Measurements from ENCODE around the gene CASP3.

The CASP3 gene

DNA sequence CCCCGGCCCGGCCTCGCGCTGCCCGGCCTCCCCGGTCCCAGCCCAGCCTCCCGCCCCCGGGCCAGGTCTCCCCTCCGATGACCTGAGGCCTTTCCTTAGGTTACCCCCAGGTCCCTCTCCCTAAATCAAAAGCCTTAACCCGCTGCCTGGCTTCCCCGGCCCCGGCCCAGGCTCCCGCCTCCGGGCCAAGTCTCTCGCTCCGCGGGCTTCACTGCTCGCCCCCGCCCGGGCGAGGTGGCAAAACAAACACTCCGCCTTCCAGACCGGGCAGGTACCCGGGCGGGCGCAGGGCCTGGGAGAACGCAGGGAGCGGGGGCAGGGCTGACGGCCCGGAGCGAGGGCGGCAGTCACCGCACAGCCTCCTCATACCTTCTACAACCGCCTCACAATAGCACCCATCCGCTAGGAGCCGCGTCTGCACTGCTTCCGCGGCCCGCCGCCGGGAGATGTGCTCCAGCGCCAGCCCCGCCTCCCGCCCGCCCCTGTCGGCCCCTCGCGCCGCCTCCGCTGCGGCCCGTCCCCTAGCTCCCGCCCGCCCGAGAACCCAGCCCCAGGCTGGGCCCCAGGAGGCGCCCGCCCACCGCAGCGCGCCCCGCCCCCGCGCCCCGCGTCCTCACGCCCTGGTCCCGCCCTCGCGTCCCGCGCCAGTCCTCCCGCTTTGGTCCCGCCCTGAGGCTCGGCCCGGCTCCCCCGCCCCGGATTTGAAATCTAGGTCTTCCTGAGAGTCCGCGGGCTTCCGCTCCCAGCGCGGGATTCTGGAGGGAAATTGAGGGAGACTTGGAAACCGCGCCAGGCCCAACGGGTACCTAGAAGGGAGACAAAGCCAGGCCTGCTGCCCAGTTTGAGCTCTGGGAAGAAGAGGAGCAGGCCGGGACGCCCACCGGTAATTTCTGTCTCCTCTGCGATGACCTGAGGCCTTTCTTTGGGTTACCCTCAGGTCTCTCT is at the start of gene CASP3, which contains the start of gene PRIMPOL:
CASP3 (minus strand) TSS at position 422 of the 945 bp plus-strand sequence. CDS start 10,994 bp downstream, outside the sequence.
PRIMPOL (plus strand) TSS at position 713 of the 945 bp plus-strand sequence. CDS start 7,403 bp downstream, outside the sequence.
- DNase-seq (ENCODE audit: low spot score) = peak; percentile 91

DNA sequence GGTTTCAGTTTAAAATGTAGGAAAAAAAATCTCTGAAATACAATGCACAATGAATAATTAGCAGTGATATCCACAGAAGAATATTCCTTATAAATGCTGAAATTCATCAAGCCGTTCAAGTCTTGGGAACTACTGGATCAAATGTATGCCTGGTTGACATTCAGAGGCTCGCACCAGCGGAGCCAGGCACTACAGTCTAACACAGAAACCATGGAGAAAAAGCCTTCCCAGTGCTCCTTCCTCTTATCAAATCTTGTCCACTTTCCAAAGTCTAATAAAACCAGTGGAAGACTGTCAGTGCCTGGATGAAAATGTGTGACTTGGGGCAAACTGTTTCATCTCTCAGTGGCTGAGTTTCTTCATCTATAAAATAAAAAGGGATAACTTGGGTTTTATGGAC is 48.7 kb upstream of the CASP3 start:
- no peak for DNase-seq (ENCODE audit: low spot score)

DNA sequence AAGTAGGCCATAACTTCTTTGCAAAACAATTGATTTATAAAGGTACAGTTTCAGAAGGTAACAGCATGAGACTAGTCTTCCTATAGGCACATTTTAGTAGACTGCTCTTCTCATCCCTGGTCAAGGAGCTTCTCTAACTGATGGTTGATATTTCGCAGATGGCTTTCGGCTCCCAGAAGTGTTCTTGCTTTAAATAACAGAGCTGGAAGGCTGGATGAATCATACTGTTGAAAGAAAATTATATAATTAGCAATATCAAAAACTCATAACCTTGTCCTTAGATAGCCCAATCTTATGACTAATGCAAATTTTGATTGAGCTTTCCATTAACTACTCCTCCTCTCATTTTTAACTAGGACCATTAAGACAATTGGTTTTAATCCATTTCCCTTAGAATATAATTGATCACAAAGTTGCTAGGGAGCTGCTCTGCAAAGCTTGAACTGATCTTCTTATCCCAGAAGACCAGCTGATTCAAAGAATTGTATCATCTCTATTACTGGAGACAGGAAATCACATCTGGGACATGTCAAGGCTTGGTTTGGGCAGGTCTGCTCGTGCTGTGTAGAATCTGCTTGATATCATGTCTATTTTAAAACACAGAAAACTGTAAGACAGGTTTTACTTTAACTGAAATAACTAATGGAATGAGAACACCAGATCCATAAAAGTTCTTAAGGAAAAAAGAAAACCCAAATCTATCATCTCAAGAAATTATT is 46.1 kb upstream of the CASP3 start:
- DNase-seq (ENCODE audit: low spot score) = no peak

GRCh38 chr4:184694412-184694956 is 45.2 kb upstream of the CASP3 start:
- no peak for DNase-seq (ENCODE audit: low spot score)

- DNase-seq (ENCODE audit: low spot score) = no peak
Measured at GRCh38 chr4:184693056-184693455, 43.8 kb upstream of the CASP3 start.

- no peak for DNase-seq (ENCODE audit: low spot score)
Measured at GRCh38 chr4:184689681-184690080, 40.4 kb upstream of the CASP3 start.

DNA sequence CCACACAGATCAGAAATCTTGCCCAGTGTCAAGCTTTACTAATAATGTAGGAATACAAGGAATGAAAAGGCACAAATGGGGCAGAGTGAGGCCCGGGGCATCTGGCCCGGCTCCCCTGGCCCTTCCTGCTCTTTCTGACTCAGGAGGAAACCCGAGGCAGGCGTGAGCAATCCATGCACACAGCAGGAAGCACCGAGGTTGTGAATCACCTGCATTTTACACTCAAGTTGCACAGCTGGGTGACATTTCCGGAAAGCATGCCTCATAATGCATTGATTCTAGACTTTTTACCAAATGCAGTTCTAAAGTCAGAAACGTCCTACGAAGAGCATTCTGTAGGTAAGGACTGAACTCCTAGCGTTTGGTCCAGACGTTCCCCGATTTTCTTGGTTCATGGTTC is 39.2 kb upstream of the CASP3 start:
- peak; percentile 71 for DNase-seq (ENCODE audit: low spot score)

DNA sequence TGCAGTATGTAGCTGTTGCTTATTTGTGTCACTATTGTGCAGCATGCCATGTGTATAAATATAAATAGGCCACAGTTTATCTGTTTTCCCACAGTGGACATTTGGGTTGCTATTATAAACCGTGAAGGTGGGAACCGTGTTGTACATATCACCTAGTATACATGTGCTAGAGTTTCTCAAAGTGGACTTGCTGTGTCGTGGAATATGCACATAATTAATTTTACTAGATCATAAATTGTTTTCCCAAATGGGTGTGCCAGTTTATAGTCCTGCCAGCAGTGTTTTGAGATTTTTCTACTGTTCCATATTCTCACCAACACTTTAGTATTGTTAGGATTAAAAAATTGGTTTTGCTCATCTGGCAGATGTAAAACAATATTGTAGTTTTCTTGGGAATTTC is 38.8 kb upstream of the CASP3 start:
- DNase-seq (ENCODE audit: low spot score) = no peak

DNA sequence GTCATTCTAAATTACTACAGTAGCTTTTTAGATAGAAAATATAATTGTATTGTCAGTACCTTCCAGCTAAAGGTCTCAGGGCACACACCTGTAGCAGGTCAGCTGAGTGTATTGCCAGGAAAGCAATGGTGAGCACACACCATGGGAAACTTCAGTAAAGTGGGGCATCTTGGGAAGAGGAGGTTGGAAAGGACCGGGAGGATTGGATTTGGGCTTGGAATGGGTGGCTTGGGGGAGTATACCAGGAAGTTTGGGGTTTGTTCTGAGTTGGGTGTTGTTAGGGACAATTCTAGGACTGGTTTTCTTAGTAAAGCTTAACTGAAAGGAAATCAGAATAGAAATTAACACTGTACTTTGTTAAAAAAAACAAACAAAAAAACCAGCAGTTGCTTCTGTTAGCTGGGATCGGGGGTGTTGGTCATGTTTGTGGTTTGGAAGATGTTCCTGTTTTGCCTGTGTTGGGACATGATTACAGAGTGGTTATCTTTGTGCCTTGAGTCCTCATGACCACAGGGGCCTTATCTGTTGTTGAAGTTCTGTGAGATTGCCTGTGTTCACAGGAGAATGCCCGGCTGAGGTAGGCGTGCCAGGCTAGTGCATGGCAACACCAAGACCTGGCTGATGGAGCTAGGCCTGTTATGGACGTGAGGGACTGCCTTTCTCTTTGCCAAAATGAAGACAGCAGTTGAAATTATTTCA is 35.4 kb upstream of the CASP3 start:
- DNase-seq (ENCODE audit: low spot score) = peak; percentile 6

GRCh38 chr4:184681916-184682315 is 32.7 kb upstream of the CASP3 start:
- DNase-seq (ENCODE audit: low spot score) = no peak

GRCh38 chr4:184680698-184681097 is 31.5 kb upstream of the CASP3 start:
- no peak for DNase-seq (ENCODE audit: low spot score)

DNA sequence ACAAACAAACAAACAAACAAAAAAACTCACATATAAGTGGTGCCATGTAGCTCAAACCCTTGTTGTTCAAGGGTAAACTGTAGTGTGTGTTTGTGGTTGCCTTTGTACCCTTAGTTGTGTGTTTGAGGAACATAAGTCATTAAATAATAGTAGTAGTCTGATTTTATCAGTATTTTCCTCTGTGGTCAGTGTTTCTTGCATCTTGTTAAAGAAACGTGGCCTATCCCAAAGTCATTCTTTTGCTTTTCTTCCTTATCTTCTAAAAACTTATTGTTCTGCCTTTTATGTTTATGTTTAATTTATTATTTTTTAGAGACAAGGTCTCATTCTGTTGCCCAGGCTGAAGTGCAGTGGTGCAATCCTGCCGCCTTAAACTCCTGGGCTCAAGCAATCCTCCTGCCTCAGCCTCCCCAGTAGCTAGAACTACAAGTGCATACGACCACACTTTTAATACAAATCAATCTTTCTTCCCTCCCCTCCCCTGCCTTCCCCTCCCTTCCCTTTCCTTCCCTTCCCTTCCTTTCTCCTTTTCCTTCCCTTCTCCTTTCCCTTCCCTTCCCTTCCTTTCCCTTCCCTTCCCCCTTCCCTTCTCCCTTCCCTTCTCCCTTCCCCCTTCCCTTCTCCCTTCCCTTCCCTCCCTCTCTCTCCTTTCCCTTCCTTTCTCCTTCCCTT is 26.7 kb upstream of the CASP3 start:
- DNase-seq (ENCODE audit: low spot score) = no peak

GRCh38 chr4:184675018-184675417 is 25.8 kb upstream of the CASP3 start:
- no peak for DNase-seq (ENCODE audit: low spot score)

DNA sequence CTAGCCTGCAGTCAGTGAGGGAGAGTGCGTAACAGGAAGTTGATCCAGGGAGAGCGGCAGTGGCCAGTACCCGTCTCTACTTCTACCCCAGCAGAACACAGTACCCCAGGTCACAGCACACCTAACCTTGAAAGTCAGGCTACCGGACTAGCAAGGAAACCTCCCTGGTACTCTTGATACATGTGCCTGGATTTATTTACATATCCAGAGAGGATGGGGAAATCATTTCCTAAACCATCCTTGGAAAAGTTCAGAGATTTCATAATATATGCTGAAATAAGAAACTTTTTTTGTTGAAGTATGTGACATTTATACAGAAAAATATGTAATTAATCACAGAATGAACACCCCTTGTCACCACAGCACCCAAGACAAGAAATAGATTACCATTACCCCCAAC is 24.8 kb upstream of the CASP3 start:
- no peak for DNase-seq (ENCODE audit: low spot score)

DNA sequence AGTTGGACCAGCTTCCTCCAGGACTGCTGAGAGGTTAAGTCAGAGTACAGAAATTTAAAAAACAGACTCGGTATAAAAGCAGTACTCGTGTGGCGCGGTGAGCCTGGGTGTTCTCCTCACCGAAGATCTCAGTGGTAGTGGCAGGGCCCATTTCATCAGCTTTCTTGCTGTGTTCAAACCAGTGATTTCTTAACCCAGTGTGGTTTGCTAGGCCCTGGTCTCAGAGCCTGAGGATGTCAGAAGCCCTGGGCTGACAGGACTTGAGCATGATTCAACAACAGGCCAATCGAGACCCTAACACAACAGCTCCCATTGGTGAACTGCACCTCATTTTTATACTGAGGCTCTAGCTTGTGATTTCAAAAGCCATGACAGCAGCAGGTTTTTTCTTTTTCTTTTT is 23.5 kb upstream of the CASP3 start:
- no peak for DNase-seq (ENCODE audit: low spot score)

- DNase-seq (ENCODE audit: low spot score) = no peak
Measured at GRCh38 chr4:184671101-184671500, 21.9 kb upstream of the CASP3 start.

DNA sequence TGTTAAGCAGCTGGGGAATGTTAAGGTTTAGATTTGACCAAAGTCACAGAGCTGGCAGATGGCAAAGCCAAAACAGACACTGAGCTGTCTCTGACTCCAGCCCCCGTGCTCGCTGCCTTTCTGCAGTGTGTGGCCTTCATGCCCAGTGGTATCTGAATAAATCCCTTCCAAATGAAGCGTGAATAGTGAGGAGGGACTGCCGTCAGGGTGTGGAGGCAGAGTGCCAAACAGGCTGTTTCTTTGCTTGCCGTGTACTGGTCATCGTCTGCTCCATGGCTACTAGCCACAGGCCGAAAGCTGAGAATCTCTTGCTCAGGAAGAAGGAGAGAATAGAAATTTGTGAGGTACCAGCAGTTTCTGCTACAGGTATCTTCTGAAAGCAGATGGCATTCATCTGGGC is 20.0 kb upstream of the CASP3 start:
- no peak for DNase-seq (ENCODE audit: low spot score)

GRCh38 chr4:184668511-184669114 is 19.4 kb upstream of the CASP3 start:
- no peak for DNase-seq (ENCODE audit: low spot score)

DNA sequence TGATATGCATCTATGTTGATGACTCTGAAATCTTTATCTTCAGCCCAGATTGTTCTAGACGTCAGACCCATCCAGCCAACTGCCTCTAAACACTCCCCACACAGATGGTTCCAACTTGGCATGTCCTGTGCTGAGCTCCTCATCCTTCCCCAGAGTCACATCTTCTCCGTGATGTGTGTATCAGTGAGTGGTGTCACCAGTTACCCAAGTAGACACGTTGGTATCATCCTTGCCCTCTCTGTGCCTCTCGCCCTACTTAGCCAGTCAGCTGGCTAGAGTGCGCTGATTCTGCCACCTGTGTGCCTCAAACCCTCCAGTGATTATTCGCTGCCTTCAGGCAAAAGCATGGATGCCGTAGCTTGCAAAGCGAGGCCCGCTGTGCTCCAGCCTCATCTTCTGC is 18.8 kb upstream of the CASP3 start:
- no peak for DNase-seq (ENCODE audit: low spot score)

- DNase-seq (ENCODE audit: low spot score) = no peak
Measured at GRCh38 chr4:184666670-184667069, 17.4 kb upstream of the CASP3 start.

All from AG08395 (cell line).